ENCODE results near the gene GRK5. TPM values are rescaled to one million over a fixed set of nuclear protein-coding genes. Genes with fewer than 3 reads are reported as not detected.

The GRK5 gene
- total and polyA plus RNA-seq, 9 of the 15 experiments (the other 6 are each of a cell fraction or from before 2014, with no cell fraction given), result 0.46 to 0.83 (median 0.67) TPM; not detected in 2

GRCh38 chr10:119454990-119455389 is 247.6 kb downstream of the GRK5 start:
- no peaks in the 10 kb centered on the region for H3K79me2 ChIP-seq (ENCODE audit: control insufficient read depth, insufficient read depth, low read length)
- H4K20me1 ChIP-seq (replicated peaks; ENCODE audit: control insufficient read depth, insufficient read depth, low read length), result no peaks in the 10 kb centered on the region
- no TSS peak for BruUV-seq (replicated peaks)
- intact Hi-C loops (cut with micrococcal nuclease), result no loop called here
- POLR2A ChIA-PET, result no interaction called here
- H3K4me3 ChIP-seq, result no peak overlapping the region
- CTCF ChIA-PET (ENCODE audit: low intra/inter-chr PET ratio), result no interaction called here
- in situ Hi-C loops (cut with MboI), result no loop called here
- FAIRE-seq (no peak), ATAC-seq (no peak), DNase-seq (ENCODE audit: extremely low read depth in 1 of 4, low spot score in 3 of 4) (no peak)
- no peak overlapping the region for H3K4me2 ChIP-seq (ENCODE audit: insufficient read depth, low read length)
- no peaks in the 10 kb centered on the region for H3K9me1 ChIP-seq (ENCODE audit: control insufficient read depth, insufficient read depth, low read length)
- H3K9ac ChIP-seq (ENCODE audit: insufficient read depth in 1 of 2, low read depth in 2 of 2, low read length in 2 of 2), result no peak overlapping the region
- 42% methylated on average over 18 of the region's 18 CpGs for WGBS (ENCODE audit: insufficient coverage, low coverage, missing lambda C conversion rate)
- peaks cover 0 to 40% of the 10 kb centered on the region in 2 experiments; a peak in 3 of 5 replicates for H3K27me3 ChIP-seq (ENCODE audit: control insufficient read depth in 2 of 2, insufficient read depth in 2 of 2, low read length in 2 of 2)
- no peak overlapping the region for H3K27ac ChIP-seq (ENCODE audit: extremely low read depth, low read depth, low read length)
- no peaks in the 10 kb centered on the region for H3K9me3 ChIP-seq (replicated peaks; ENCODE audit: control insufficient read depth, insufficient read depth, low read depth, low read length)
- H3K4me1 ChIP-seq (replicated peaks in 1 of 2; ENCODE audit: control insufficient read depth in 2 of 2, insufficient read depth in 2 of 2, low read length in 2 of 2), result peaks cover 0 to 8% of the 10 kb centered on the region in 2 experiments; a peak in 2 of 5 replicates
- H3K36me3 ChIP-seq (ENCODE audit: control insufficient read depth, insufficient read depth, low read length), result no peaks in the 10 kb centered on the region
- no peak overlapping the region for H2AFZ ChIP-seq (ENCODE audit: low read depth, low read length)
- TF ChIP-seq MTA2 (IDR thresholded peaks at IDR 0.05; ENCODE audit: low read depth) (no peak), ELF1 (tag; IDR thresholded peaks at IDR 0.05) (no peak), TEAD1 (CRISPR knock-in tag; IDR thresholded peaks at IDR 0.05) (no peak), ATF2 (CRISPR knock-in tag; IDR thresholded peaks at IDR 0.05) (no peak), ZKSCAN8 (CRISPR knock-in tag; IDR thresholded peaks at IDR 0.05) (no peak), NKRF (IDR thresholded peaks at IDR 0.05; ENCODE audit: borderline replicate concordance) (no peak), MCM2 (IDR thresholded peaks at IDR 0.05; ENCODE audit: low read depth) (no peak), BHLHE40 (IDR thresholded peaks at IDR 0.05; ENCODE audit: low read length) (no peak), ZBTB34 (CRISPR knock-in tag; IDR thresholded peaks at IDR 0.05) (no peak), ZNF780A (CRISPR knock-in tag; IDR thresholded peaks at IDR 0.05) (no peak), ZNF133 (CRISPR knock-in tag; IDR thresholded peaks at IDR 0.05) (no peak), CXXC5 (CRISPR knock-in tag; IDR thresholded peaks at IDR 0.05) (no peak), EHMT2 (IDR thresholded peaks at IDR 0.05) (no peak), GABPA (tag; conservative IDR thresholded peaks at IDR 0.05; ENCODE audit: low read depth) (no peak), GATAD2A (IDR thresholded peaks at IDR 0.05) (no peak), RNF2 (IDR thresholded peaks at IDR 0.05) (no peak)

Data from K562 (cell line).